DOHH2 (cell line): Measurements from ENCODE around the gene EXOC6B.

Experiments
- H3F3A ChIP-seq: fragments of 200-600 bp; sonication (generic), shearing (Covaris generic); 2 replicates; pipeline ENCODE4 v1.6.0; 2016; ENCODE audit warnings: antibody characterized with exemption, mild to moderate bottlenecking; ENCODE audit not compliant: control insufficient read depth, insufficient read depth
- H3K27ac ChIP-seq: fragments of 200-600 bp; sonication (generic); 2 replicates; pipeline ENCODE4 v1.5.1; 2014; ENCODE audit warnings: low read depth, mild to moderate bottlenecking, low read length, moderate library complexity
- H3K27me3 ChIP-seq: fragments of 200-600 bp; sonication (generic); 2 replicates; pipeline ENCODE4 v1.6.1; 2014; ENCODE audit warnings: mild to moderate bottlenecking, low read length, mixed read lengths; ENCODE audit not compliant: control insufficient read depth
- H3K36me3 ChIP-seq: fragments of 200-600 bp; sonication (generic); 2 replicates; pipeline ENCODE4 v1.6.1; 2014; ENCODE audit warnings: mild to moderate bottlenecking, low read length, moderate library complexity, mixed read lengths; ENCODE audit not compliant: control insufficient read depth
- H3K4me1 ChIP-seq: fragments of 200-600 bp; sonication (generic); 2 replicates; pipeline ENCODE4 v1.6.1; 2014; ENCODE audit warnings: mild to moderate bottlenecking, low read length, mixed read lengths; ENCODE audit not compliant: control insufficient read depth
- H3K4me2 ChIP-seq: fragments of 200-600 bp; sonication (generic); 2 replicates; pipeline ENCODE4 v1.6.0; 2014; ENCODE audit warnings: mild to moderate bottlenecking, low read length, moderate library complexity
- H3K4me3 ChIP-seq: fragments of 200-600 bp; sonication (generic); 2 replicates; pipeline ENCODE4 v1.5.1; 2014; ENCODE audit warnings: mild to moderate bottlenecking, low read length, mixed read lengths
- H3K79me2 ChIP-seq: fragments of 200-600 bp; sonication (generic); 2 replicates; pipeline ENCODE4 v1.6.1; 2014; ENCODE audit warnings: mild to moderate bottlenecking, low read length, mixed read lengths; ENCODE audit not compliant: control insufficient read depth
- H3K9me2 ChIP-seq: fragments of 200-600 bp; sonication (generic); replicated peaks from 2 replicates; pipeline ENCODE4 v1.6.1; 2014; ENCODE audit warnings: mild to moderate bottlenecking, low read length, mixed read lengths; ENCODE audit not compliant: control insufficient read depth
- H3K9me3 ChIP-seq: fragments of 200-600 bp; sonication (generic); 2 replicates; pipeline ENCODE4 v1.6.1; 2014; ENCODE audit warnings: antibody characterized with exemption, low read length, mixed read lengths; ENCODE audit not compliant: control insufficient read depth, insufficient read depth
- H4K20me1 ChIP-seq: fragments of 200-600 bp; sonication (generic); 2 replicates; pipeline ENCODE4 v1.6.0; 2014; ENCODE audit warnings: low read depth, mild to moderate bottlenecking, antibody characterized with exemption, low read length, moderate library complexity; ENCODE audit not compliant: control insufficient read depth, insufficient read depth
- EZH2phosphoT487 ChIP-seq: fragments of 200-600 bp; sonication (generic); IDR thresholded peaks from 2 replicates; pipeline ENCODE4 v1.6.1; 2017; ENCODE audit warnings: borderline replicate concordance, mild to moderate bottlenecking, antibody characterized with exemption, low read length, moderate library complexity, mixed read lengths
- TF ChIP-seq, protein P1 (sequence below): fragments of 200-600 bp; sonication (generic); IDR thresholded peaks from one replicate; pipeline ENCODE4 v1.5.1; 2014; ENCODE audit warnings: antibody characterized with exemption, mild to moderate bottlenecking, low read depth, low read length; ENCODE audit not compliant: poor library complexity, severe bottlenecking

The EXOC6B gene

DNA sequence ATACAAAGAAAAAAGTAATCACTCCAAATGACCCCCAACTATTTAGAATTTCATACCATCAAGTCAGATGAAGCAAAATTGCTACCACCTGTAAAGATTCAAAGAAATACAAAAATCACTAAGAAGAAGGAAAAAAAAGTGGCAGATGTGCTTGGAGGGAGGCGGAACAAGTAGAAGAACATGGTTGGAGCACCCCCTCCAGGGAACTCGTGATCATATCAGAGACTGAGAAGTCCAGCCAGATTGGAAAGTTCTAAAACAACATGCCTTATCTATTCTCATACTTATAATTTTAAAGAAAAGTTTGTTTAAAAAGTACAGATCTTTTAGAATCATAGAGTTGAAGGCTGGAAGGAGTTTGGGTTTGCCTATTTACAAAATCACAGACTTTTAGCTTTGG is 564.8 kb downstream of the EXOC6B start:
- Histone ChIP-seq H3K79me2 (no peaks in the 10 kb centered on the region), H4K20me1 (no peaks in the 10 kb centered on the region), H3K4me2 (no peak overlapping the region), H3F3A (no peaks in the 10 kb centered on the region), H3K9me2 (no peaks in the 10 kb centered on the region), H3K4me3 (no peak overlapping the region), H3K27me3 (no peaks in the 10 kb centered on the region), H3K4me1 (no peaks in the 10 kb centered on the region), H3K27ac (no peak overlapping the region), H3K36me3 (no peaks in the 10 kb centered on the region), H3K9me3 (no peaks in the 10 kb centered on the region)
- no peak for TF ChIP-seq EZH2phosphoT487
- TF ChIP-seq, protein P1, sequence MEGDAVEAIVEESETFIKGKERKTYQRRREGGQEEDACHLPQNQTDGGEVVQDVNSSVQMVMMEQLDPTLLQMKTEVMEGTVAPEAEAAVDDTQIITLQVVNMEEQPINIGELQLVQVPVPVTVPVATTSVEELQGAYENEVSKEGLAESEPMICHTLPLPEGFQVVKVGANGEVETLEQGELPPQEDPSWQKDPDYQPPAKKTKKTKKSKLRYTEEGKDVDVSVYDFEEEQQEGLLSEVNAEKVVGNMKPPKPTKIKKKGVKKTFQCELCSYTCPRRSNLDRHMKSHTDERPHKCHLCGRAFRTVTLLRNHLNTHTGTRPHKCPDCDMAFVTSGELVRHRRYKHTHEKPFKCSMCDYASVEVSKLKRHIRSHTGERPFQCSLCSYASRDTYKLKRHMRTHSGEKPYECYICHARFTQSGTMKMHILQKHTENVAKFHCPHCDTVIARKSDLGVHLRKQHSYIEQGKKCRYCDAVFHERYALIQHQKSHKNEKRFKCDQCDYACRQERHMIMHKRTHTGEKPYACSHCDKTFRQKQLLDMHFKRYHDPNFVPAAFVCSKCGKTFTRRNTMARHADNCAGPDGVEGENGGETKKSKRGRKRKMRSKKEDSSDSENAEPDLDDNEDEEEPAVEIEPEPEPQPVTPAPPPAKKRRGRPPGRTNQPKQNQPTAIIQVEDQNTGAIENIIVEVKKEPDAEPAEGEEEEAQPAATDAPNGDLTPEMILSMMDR = no peak

DNA sequence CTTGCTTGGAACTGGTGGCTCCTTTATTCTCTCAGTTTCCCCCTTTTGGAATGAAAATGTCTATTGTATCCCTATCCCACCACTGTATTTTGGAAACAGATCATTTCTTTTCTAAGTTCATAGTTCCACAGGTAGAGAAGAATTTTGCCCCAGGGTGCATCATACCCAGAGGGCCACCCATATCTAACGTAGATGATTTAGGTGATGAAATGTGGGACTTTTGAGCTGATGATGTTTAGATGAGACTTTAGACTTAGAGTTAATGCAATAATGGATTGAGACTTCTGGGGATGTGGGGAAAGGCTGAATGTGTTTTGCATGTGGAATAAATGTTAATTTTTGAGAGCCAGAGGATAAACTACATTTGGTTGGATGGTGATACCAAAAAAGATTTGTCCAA is 570.3 kb downstream of the EXOC6B start:
- no peak overlapping the region for H3K27ac ChIP-seq
- no peak overlapping the region for H3K4me3 ChIP-seq
- H3F3A ChIP-seq = no peaks in the 10 kb centered on the region
- H3K79me2 ChIP-seq = no peaks in the 10 kb centered on the region
- H3K9me3 ChIP-seq = no peaks in the 10 kb centered on the region
- no peaks in the 10 kb centered on the region for H4K20me1 ChIP-seq
- H3K36me3 ChIP-seq = no peaks in the 10 kb centered on the region
- no peaks in the 10 kb centered on the region for H3K9me2 ChIP-seq
- no peaks in the 10 kb centered on the region for H3K4me1 ChIP-seq
- H3K4me2 ChIP-seq = no peak overlapping the region
- H3K27me3 ChIP-seq = no peaks in the 10 kb centered on the region
- TF ChIP-seq, protein P1 = no peak
- no peak for TF ChIP-seq EZH2phosphoT487

DNA sequence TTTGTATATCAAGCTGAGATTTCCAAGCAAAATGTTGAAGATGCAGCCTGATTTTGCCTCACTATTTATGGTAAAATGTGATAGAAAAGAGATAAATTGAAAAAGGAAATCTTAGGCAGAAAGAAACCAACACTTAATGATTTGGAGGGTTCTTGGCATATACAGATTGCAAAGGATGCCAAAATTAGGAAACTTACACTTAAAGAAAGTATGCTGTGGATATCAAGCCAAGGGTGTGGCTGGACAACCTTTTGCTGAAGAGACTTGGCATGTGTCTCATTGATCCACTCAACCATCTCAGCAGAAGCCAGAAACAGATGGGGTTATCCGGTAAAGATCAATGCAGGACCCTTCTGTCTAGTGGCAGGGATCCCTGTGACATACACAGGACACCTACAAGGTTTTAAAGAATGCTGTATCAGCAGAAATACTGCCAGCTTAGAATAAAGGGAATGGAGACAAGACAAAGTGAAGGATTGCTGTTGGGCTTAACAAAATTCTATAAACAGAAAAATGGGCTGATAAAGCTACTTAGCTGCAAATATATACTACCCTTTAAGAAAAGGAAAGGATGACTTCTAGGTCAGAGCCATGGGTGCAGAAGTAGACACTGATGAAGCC is 570.9 kb downstream of the EXOC6B start:
- Histone ChIP-seq H3K79me2 (no peaks in the 10 kb centered on the region), H3K36me3 (no peaks in the 10 kb centered on the region), H3K9me2 (no peaks in the 10 kb centered on the region), H3K9me3 (no peaks in the 10 kb centered on the region), H3K4me3 (no peak overlapping the region), H4K20me1 (no peaks in the 10 kb centered on the region), H3K27me3 (no peaks in the 10 kb centered on the region), H3K27ac (no peak overlapping the region), H3F3A (no peaks in the 10 kb centered on the region), H3K4me1 (no peaks in the 10 kb centered on the region), H3K4me2 (no peak overlapping the region)
- no peak for TF ChIP-seq EZH2phosphoT487
- TF ChIP-seq, protein P1 = no peak
